NB4 (cell line): ENCODE results near the gene OR2T10.

ENCODE experiments used
- POLR2A ChIP-seq: IDR thresholded peaks from 2 replicates; pipeline ENCODE4 v1.6.1; 2011; ENCODE audit warnings: mild to moderate bottlenecking; ENCODE audit not compliant: insufficient read length; ENCODE audit errors: extremely low read depth
- TF ChIP-seq, protein P1 (sequence below): IDR thresholded peaks from one replicate; pipeline ENCODE4 v1.5.1; 2012; ENCODE audit warnings: low read depth, low read length
- TF ChIP-seq, protein P2 (sequence below): IDR thresholded peaks from 2 replicates; pipeline ENCODE4 v1.6.1; 2011; ENCODE audit warnings: low read depth, low read length

DNA sequence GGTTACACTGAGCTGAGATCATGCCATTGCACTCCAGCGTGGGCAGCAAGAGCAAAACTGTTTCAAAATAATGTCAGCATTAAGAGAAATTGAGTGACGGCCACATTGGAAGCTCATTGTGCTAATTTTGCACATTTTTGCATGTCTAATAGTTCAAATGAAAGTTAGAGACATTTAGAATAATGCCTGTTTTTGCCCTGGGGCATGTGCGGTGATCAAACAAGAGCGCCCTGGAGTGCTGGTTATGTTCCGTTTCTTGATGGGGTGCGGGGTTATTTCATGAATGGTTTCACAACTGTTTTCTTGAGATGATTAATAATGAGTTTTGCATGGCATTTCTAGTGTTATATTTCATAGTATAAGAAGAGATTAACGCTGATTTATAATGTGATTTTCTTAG is 24.3 kb upstream of the OR2T10 start:
- TF ChIP-seq, protein P1, sequence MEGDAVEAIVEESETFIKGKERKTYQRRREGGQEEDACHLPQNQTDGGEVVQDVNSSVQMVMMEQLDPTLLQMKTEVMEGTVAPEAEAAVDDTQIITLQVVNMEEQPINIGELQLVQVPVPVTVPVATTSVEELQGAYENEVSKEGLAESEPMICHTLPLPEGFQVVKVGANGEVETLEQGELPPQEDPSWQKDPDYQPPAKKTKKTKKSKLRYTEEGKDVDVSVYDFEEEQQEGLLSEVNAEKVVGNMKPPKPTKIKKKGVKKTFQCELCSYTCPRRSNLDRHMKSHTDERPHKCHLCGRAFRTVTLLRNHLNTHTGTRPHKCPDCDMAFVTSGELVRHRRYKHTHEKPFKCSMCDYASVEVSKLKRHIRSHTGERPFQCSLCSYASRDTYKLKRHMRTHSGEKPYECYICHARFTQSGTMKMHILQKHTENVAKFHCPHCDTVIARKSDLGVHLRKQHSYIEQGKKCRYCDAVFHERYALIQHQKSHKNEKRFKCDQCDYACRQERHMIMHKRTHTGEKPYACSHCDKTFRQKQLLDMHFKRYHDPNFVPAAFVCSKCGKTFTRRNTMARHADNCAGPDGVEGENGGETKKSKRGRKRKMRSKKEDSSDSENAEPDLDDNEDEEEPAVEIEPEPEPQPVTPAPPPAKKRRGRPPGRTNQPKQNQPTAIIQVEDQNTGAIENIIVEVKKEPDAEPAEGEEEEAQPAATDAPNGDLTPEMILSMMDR, result no peak
- TF ChIP-seq, protein P2, sequence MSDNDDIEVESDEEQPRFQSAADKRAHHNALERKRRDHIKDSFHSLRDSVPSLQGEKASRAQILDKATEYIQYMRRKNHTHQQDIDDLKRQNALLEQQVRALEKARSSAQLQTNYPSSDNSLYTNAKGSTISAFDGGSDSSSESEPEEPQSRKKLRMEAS, result no peak
- TF ChIP-seq POLR2A, result no peak
